GM18909 (cell line): ENCODE data around the gene ZNF593.

ENCODE experiments used
- ATAC-seq: cut with Tn5 transposase; IDR thresholded peaks from one replicate; pipeline ENCODE4 v1.9.1; 2021; ENCODE audit warnings: mild to moderate bottlenecking; ENCODE audit not compliant: unreplicated experiment, poor library complexity

ZNF593 gene

DNA sequence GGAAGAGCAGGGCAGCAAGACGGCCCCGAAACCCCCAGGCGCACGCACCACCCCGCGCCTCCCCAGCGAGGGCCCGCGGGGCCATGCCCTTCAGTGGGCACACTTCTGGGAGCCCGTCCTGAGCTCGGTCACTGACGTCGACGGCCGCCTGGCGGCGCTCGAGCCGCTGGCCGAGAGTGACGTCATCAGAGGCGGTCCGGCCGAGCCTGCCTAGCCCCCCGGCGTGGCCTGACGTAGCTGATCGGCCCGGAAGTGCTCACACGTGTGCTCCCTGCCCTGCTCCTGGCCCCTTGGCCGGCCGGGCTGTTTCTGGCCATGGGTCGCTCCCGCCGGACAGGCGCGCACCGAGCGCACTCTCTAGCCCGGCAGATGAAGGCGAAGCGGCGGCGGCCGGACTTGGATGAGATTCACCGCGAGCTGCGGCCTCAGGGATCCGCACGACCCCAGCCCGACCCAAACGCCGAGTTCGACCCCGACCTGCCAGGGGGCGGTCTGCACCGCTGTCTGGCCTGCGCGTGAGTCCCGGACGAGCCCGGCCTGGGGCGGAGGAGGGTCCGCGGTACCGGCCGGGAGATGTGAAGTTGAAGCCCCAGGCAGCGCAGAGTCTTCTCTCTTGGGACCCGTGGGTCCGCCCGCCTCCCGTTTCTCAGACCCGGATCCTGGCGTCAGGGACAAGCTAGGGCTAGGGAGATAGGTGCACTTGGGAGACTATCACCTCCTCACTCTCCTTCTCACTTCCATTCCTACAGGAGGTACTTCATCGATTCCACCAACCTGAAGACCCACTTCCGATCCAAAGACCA is at the start of gene ZNF593:
TSS of gene ZNF593 (plus strand) at position 240 of the 803 bp plus-strand sequence. CDS start at position 316, 76 bp downstream.
- ATAC-seq = peak; percentile 92

DNA sequence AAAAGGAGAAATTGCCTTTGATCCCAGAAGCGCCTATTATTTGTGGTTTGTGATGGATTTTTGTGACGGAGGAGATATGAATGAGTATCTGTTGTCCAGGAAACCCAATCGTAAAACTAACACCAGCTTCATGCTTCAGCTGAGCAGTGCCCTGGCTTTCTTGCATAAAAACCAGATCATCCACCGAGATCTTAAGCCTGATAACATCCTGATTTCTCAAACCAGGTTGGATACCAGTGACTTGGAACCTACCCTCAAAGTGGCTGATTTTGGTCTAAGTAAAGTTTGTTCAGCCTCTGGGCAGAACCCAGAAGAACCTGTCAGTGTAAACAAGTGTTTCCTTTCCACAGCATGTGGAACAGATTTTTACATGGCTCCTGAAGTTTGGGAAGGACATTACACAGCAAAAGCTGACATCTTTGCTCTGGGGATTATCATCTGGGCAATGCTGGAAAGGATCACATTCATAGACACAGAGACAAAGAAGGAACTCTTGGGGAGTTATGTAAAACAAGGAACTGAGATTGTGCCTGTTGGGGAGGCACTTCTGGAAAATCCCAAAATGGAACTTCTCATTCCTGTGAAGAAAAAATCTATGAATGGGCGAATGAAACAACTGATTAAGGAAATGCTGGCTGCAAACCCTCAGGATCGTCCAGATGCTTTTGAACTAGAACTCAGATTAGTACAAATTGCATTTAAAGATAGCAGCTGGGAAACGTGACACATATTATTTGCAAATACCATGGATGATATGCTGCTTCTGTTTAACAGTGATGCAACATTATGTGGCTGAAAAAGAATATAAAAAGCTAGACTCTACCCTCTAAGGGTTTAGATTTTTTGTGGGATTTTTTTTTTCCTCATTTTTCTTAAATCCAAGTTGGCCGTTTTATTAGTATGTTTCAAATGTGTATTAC is 47.6 kb upstream of the ZNF593 start:
- no peak for ATAC-seq

DNA sequence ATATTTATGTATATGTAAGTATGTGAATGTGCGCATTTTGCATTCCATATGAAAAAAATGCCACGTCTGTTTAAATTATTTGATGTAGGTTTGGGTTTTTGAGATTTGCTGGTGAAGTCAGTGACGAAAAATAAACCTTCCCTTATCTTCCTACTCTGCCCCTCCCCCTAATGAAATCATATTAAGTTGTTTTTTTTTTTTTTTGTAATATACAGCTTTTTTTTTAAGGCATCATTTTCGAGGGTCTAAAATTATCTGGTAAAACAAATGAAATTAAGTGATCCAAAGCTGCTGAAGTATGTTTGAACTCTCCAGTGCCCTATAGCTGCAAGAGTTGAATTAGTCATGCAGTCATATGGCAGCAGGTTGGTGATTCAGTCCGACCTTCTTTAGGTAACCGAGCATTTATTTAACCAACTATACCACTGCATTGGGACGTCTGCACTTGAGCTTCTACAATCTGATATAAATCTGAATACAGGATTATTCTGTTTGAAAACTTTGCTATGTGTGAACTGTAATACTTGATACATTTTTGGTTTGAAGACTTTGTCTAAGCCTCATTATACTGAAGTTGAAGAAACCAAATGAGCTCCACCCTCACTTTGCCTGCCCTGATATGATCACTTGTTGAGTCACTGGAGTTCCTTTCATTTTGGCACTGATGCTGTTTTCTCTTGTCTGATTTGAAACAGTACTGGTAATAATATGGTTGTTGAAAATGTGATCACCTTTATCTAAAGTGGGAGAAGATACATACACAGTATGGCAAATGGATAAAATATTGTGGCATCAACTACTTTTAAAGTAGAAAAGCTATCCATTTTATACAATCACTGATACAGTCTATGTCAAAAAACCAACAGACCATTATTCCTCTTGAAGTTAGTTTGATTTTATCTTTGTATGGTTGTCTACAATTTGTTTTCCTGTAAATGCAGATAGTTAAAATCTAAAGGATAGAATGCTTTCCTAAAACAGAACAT is 46.4 kb upstream of the ZNF593 start:
- no peak for ATAC-seq

DNA sequence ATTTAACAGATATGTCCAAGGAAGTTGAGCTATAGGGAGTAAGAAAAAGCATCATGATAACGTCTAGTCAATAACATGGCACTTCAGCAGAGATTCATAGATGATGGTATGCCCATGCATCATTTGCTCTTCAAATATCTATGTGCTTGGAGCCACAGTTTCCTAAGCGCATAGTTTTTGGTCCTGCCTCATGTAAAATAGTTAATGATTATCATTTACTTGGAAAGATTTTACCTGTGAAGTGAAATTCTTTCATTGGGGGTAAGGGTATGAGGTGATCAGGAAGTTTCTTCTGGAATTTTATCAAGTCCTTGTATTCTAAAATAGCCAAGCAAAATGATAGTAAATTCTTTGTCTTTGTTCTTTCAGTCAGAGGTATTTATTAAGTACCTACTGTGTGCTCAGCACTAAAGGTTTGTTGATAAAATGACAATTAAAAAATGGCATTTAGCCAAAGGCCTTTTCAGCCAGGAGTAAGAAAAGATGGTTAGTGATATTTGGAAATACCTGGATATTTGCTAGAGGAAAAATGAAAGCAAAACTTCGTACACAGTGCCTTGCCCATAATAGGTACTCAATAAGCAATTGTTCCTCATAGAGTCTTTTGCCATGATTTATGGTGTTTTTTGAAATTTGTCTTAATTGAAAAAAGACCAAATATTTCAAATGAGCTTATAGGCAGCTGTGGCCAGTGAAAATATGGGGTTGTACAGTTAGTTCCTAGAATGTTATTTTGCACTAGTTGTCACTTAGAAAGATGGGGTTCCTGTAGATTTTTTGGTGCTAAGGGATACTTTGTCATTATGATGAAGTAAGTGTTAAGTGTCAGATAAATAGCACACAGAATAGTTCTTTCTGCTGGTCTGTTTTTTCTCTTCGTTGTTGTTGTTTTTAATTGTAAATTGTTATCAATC is 45.0 kb upstream of the ZNF593 start:
- no peak for ATAC-seq

DNA sequence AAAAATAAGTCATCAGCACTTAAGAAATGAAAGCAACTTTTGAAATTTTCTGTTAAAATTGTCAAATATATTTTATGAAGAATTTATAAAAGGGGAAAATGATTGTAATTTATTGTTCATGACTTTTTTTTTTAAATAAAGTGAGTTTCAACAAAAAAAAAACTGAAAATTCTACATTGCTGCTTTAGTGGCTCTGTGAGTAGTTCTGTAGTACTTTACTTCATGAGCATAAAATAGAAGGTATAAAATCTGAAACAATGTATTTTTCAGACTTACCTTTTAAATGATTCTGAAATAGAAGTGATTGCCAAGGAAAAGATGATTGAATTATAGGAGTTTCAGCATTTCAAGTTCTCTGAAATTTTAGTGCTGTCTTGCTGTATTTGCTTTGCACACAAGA is 44.3 kb upstream of the ZNF593 start:
- ATAC-seq = no peak

DNA sequence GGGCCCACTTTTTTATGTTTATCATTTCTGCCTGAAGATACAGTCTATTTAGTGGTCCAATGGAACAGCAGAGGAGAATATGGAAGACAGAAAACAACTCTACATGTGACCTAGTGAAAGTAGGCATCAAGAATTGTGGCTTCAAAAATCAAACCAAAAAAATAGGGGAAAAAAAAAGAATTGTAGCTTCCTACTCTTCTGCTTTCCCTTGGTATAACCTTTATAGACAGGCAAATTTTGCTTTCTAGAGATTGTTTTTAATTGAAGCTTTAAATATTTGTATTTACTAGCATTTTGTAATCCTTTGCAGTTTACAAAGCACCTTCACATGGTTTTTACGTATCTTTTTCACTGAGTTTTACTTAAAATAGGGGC is 43.8 kb upstream of the ZNF593 start:
- ATAC-seq = no peak

DNA sequence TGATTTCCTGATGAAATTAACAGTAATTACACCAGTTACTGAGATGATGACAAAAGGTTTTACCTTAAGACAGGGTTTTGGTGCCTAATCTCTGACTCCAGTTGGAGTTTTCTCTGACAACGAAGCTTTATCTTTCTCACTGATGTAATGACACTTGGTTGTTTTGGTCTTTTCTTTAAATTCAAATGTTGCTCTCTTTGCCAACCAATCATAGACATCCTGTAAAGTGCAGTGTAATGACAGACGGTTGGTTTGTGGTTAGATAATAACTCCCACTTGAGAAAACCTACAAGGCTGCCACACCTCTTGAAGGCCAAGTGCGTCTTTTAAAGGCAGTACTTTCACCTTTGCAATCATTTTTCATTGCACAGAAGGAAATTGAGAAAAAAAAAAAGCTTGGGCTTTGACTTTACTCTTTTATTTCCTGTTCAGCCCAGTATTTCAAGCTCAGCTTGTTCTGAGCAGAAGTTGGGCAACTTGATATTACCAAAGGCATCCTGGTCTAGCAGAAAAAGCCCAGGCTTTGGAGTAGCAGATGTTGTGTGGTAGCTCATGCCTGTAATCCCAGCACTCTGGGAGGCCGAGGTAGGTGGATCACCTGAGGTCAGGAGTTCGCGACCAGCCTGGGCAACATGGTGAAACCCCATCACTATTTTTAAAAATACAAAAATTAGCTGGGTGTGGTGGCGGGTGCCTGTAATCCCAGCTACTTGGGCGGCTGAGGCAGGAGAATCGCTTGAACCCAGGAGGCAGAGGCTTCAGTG is 43.2 kb upstream of the ZNF593 start:
- ATAC-seq = peak; percentile 69

DNA sequence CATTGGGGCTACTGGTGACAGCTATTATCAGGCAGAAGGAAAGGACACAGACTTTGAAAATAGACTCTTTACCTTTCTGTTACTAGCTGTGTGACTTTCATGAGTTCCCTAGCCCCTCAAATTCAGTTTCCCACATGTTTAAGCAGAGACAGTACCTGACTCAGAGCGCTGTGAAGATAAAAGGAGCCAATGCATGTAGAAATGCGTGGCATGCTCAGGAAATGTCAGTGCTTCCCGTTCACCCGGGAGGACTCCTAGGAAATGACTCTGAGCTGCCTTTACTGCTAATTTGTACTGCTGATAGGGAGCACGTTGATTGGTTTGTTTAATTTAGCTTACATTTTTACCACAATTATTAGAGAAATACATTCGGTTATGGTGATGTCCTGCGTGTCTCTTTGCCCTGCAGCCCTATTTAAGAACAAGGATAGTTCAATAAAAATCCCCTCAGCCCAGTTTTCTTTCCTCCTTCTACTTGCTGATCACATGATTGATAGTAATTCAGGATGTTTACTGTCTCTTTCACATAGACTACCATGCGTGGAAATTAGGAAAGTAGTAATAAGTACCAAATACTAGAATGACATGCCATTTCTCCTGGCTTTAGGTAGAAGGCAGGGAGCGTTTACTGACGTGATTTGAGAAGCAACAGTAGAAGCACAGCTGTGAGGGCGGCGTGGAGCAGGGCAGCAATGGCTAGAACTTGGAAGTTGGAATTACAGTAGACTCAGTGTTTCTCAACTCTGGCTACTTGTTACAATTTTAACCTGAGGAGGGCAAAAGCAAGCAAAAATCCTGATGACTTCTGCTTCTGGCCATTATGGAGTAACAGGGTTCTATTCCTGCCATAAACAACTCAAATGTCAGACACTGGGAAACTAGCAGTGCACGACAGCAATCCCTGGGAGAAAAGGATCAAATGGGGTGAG is 42.2 kb upstream of the ZNF593 start:
- ATAC-seq = no peak

DNA sequence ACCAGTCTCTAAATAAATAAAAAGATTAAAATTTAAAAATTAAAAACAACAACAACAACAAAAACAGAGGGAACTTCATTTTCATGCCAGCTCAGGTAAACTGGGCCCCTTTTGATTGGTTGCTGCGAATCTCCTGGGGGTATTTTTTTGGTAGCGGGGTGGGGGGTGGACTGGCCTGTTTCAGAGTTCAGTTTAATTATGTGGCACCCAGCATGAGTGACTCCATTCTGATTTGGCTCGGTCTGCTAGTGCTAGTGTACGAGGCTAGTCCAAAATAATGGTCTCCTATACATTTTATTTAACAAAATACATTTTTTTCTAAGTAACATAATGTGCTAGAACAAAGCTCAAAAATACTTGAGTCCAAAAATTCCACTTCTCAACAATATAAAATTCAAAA is 39.9 kb upstream of the ZNF593 start:
- no peak for ATAC-seq

DNA sequence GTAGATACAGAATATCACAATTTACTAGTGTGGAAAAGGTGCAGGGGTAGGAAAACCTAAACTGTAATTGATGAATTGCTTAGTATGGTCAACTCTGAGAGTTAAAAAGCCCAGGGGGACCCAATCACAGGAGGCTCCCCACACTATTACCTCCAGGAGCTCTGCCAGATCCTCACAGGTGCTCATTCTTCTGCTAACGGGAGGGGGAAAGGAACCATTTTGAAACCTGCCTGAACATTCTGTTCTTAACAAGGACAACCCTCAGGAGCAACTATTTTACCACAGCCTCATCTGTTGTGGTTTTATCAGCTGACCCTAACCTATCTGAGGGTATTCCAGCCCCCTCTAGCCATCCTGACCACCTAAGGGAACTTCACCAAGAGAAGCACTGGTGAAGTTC is 39.0 kb upstream of the ZNF593 start:
- no peak for ATAC-seq

DNA sequence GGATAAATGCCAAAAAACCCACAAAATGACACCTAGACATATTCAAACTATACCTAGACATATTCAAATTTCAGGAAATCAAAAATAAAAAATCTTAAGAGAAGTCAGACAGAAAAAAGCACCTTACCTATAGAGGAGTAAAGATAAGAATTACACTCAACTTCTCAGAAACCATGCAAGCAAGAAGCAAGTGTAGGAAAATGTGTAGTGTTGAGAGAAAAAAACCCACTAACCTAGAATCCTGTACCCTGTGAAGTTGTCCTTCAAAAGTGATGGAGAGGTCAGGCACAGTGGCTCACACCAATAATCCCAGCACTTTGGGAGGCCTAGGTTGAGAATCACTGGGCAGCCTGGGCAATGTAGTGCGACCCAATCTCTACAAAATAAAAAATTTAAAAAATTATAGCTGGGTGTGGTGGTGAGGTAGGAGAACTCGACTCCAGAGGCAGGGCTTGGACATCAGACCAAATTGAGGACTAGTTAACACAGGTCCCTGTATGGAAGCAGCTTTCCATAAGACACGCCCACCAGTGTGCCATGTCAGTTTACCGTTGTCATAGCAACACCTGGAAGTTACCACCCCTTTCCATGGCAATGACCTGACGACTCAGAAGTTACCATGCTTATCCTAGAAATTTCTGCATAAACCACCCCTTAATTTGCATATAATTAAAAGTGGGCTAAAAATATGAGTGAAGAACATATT is 37.4 kb upstream of the ZNF593 start:
- ATAC-seq = no peak

DNA sequence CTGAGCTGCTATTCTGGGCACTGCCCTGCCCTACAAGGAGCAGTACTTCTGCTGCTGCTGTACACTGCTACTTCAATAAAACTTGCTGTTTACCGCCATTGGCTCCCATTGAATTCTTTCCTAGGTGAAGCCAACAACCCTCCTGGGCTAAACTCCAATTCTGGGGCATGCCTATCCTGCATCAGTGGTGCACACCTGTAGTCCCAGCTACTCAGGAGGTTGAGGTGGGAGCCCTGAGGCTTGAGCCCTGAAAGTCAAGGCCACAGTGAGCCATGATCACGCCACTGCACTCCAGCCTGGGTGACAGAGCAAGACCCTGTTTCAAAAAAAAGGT is 36.9 kb upstream of the ZNF593 start:
- ATAC-seq = no peak

DNA sequence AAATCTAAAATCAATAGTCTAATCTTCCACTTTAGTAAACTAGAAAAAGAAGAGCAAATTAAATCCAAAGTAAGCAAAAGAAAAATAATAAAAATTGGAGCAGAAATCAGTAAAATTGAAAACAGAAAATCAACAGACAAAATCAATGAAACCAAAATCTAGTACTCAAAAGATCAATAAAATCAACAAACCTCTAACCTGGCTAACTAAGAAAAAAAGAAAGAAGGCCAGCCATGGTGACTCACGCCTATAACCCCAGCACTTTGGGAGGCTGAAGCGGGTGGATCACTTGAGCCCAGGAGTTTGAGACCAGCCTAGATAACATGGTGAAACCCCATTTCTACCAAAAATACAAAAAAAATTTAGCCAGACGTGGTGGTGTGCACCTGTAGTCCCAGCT is 35.2 kb upstream of the ZNF593 start:
- no peak for ATAC-seq

DNA sequence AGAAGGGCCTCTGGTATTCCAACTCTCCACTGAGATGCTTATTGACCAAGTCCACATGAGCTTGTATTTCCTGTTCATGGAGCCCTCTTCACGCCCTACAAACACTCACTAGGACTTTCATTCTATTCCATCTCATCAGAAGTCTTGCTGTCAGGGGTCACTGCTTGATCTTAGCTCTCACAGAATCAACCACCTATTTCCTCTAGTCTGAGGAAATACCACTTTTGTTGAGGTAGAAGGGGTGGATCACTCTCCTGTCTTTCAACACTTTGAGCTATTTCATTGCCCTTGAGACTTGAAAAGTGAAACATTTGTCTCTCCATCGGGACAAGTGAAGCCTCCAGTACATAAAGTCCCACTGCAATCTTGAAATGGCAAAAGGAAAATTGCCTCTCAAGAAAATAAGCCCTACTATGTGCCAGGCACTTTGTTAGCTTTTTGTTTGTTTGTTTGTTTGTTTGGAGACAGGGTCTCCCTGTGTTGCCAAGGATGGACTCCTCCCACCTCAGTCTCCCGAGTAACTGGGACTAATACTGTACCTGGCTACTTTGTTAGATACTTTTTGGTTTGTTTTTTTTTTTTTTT is 30.6 kb upstream of the ZNF593 start:
- ATAC-seq = no peak

DNA sequence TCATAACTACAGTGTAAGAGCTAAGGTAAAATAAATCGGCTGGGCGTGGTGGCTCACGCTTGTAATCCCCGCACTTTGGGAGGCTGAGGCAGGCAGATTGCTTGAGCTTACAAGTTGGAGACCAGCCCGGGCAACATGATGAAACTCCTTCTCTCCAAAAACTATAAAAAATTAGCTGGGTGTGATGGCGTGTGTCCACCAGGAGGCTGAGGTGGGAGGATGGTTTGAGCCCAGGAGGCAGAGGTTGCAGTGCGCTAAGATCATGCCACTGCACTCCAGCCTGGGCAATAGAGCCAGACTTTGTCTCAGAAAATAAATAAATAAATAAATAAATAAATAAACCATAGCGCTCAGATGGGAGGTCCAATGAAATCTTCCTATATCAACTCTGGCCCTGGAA is 27.5 kb upstream of the ZNF593 start:
- ATAC-seq = no peak

DNA sequence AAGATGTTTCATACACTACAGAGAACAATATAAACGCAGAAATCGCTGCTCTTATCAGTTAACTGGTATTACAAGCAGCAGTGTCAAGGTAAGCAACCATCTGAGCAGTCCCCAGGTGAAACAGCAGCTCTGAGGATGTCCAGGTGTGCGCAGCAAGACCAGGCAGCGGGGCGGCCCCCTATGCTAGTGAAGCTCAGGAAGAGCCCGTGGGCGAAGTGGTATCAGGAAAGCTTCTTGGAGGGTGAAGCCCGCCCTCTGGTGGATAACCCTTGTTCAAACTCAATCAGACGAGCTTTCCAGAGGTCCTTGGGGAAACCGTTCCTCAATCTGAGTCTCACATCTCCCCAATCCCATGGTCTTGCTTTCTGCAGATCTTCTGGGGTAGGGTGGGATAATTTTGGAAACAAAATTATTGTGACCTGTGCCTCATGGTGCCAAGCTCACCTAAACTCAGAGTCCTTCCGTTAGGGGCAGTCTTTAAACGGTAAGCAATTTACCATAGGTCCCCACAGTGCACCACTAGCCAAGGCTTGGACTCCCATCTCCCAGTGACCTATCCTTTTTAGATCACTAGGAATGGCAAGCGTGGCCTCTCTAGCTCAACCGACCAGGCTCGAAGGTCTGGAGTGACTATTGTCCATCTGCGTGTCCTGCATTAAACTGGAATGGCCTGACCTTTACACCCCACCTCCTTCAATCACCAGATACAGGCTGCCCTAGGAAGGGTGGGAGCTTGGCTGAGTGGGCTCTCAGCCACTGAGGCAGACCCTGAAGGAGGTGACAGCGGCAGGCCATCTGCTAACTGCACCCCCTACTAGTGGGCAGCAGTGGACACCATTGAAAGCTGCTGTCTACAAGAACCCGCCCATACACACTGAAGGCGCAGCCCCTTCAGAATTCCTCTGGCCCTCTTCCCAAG is 24.4 kb upstream of the ZNF593 start:
- no peak for ATAC-seq
